HL-60 (cell line): ENCODE measurements around the gene ATP1B4.

Experiments
- DNase-seq, 2 experiments: peaks; one replicate each; pipeline ENCODE4 v3.0.0-alpha.2; 2010 to 2020; ENCODE audit warnings: low read depth in 1 of 2, low spot score in 1 of 2
- H3K27ac ChIP-seq: fragments of 250-450 bp; sonication (Bioruptor Pico); replicated peaks from 2 replicates; pipeline ENCODE4 v1.5.1; 2020; ENCODE audit warnings: mild to moderate bottlenecking, moderate library complexity
- H3K27me3 ChIP-seq: fragments of 250-450 bp; sonication (Bioruptor Pico); 2 replicates; pipeline ENCODE4 v1.5.1; 2021; ENCODE audit warnings: mild to moderate bottlenecking, moderate library complexity; ENCODE audit not compliant: insufficient read depth, poor library complexity, severe bottlenecking
- H3K4me3 ChIP-seq: replicated peaks from 2 replicates; pipeline ENCODE4 v1.5.1; 2011; ENCODE audit warnings: mild to moderate bottlenecking, control low read depth, low read length; ENCODE audit not compliant: insufficient read depth
- GABPA ChIP-seq: IDR thresholded peaks from 2 replicates; pipeline ENCODE4 v1.6.1; 2012; ENCODE audit warnings: low read depth
- POLR2AphosphoS5 ChIP-seq: IDR thresholded peaks from 2 replicates; pipeline ENCODE4 v1.6.1; 2012; ENCODE audit warnings: low read depth
- SPI1 ChIP-seq: IDR thresholded peaks from 2 replicates; pipeline ENCODE4 v1.6.1; 2012; ENCODE audit warnings: low read depth, mild to moderate bottlenecking, borderline replicate concordance
- TF ChIP-seq, protein P1 (sequence below): IDR thresholded peaks from one replicate; pipeline ENCODE4 v1.5.1; 2011; ENCODE audit warnings: low read length, control low read depth, inconsistent platforms; ENCODE audit not compliant: insufficient read depth
- TF ChIP-seq, protein P2 (sequence below): IDR thresholded peaks from 2 replicates; pipeline ENCODE4 v1.6.1; 2012; ENCODE audit warnings: low read depth; ENCODE audit not compliant: insufficient replicate concordance

ATP1B4 gene

DNA sequence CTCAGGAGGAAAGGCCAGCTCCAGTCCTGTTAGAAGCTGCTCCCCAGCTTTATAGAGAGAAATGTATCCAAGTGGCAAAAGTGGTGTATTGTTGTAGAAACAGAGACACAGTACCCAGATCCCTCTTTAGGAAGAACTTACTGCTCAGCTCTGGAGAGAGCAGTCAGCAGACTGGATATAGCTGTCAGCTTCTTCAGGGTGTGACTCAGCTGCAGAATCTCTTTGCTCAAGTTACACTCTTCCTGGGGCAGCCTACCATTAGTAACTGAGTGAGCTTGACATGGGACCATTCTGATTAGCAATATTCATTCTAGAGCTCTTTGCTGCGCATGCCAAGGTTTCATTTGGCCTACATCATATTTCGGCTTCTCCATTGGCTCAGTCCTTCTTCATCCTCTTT, 40.5 kb downstream of the ATP1B4 start:
- no peak for DNase-seq
- TF ChIP-seq POLR2AphosphoS5 (no peak), GABPA (no peak)
- TF ChIP-seq, protein P1, sequence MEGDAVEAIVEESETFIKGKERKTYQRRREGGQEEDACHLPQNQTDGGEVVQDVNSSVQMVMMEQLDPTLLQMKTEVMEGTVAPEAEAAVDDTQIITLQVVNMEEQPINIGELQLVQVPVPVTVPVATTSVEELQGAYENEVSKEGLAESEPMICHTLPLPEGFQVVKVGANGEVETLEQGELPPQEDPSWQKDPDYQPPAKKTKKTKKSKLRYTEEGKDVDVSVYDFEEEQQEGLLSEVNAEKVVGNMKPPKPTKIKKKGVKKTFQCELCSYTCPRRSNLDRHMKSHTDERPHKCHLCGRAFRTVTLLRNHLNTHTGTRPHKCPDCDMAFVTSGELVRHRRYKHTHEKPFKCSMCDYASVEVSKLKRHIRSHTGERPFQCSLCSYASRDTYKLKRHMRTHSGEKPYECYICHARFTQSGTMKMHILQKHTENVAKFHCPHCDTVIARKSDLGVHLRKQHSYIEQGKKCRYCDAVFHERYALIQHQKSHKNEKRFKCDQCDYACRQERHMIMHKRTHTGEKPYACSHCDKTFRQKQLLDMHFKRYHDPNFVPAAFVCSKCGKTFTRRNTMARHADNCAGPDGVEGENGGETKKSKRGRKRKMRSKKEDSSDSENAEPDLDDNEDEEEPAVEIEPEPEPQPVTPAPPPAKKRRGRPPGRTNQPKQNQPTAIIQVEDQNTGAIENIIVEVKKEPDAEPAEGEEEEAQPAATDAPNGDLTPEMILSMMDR, result no peak
- TF ChIP-seq, protein P2, sequence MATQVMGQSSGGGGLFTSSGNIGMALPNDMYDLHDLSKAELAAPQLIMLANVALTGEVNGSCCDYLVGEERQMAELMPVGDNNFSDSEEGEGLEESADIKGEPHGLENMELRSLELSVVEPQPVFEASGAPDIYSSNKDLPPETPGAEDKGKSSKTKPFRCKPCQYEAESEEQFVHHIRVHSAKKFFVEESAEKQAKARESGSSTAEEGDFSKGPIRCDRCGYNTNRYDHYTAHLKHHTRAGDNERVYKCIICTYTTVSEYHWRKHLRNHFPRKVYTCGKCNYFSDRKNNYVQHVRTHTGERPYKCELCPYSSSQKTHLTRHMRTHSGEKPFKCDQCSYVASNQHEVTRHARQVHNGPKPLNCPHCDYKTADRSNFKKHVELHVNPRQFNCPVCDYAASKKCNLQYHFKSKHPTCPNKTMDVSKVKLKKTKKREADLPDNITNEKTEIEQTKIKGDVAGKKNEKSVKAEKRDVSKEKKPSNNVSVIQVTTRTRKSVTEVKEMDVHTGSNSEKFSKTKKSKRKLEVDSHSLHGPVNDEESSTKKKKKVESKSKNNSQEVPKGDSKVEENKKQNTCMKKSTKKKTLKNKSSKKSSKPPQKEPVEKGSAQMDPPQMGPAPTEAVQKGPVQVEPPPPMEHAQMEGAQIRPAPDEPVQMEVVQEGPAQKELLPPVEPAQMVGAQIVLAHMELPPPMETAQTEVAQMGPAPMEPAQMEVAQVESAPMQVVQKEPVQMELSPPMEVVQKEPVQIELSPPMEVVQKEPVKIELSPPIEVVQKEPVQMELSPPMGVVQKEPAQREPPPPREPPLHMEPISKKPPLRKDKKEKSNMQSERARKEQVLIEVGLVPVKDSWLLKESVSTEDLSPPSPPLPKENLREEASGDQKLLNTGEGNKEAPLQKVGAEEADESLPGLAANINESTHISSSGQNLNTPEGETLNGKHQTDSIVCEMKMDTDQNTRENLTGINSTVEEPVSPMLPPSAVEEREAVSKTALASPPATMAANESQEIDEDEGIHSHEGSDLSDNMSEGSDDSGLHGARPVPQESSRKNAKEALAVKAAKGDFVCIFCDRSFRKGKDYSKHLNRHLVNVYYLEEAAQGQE, result no peak
- no peaks in the 10 kb centered on the region for H3K27me3 ChIP-seq

DNA sequence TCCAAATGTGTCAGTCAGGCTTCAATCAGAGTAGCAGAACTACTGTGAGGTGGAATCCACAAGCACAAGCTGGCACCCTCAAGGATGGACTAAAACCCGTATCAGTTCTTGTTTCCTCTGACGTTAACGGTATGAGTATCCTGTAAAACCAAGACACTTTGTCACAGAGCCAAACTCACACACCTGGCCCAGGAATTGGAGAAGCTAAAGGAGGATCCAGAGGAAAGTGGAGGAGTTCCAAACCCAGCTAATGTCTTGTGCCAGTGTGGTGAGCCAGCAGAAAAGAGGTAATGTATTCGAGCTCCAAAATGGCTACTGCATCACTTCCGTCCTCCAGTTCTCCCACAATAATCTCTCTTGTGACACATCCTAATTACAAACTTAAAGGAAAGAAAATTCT, 44.7 kb downstream of the ATP1B4 start:
- no peak overlapping the region for H3K4me3 ChIP-seq
- DNase-seq, result no peak
- TF ChIP-seq, protein P2, result no peak
- no peak for TF ChIP-seq SPI1
- TF ChIP-seq, protein P1, result no peak
- no peak for TF ChIP-seq GABPA
- TF ChIP-seq POLR2AphosphoS5, result no peak
- H3K27ac ChIP-seq, result no peak overlapping the region
- H3K27me3 ChIP-seq, result no peaks in the 10 kb centered on the region

More for the DNA sequence above, 40.5 kb downstream of the ATP1B4 start:
- no peak overlapping the region for H3K27ac ChIP-seq
- no peak overlapping the region for H3K4me3 ChIP-seq

DNA sequence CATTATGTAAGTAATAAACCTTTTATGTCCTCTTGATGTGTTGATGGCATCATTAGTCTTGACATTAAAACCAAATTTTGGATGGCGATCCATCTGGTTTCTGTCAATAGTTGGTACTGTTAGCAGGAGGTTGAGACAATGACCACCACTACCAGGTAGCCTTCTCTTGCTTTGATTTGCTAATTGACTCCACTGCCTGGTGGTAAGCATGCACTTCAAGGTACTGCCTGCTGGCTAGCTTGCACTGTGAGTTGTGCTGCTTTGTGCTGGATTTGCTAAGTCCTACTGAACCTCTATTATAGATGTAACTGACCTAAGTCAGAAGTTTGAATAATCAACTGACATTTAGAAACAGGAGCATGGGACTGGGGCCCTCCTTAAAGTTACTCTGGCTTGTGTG, 46.3 kb downstream of the ATP1B4 start:
- H3K4me3 ChIP-seq, result no peak overlapping the region
- DNase-seq, result no peak

More for the DNA sequence above, 46.3 kb downstream of the ATP1B4 start:
- no peaks in the 10 kb centered on the region for H3K27me3 ChIP-seq
- no peak overlapping the region for H3K27ac ChIP-seq
- TF ChIP-seq, protein P2, result no peak
- TF ChIP-seq SPI1 (no peak), POLR2AphosphoS5 (no peak), GABPA (no peak)
- TF ChIP-seq, protein P1, result no peak
